ENCODE measurements around the gene TMC7.
"Not testable (repeated sequence)": the region's sequence is repeated elsewhere in the genome, so short reads cannot be mapped to it uniquely, and the experiment has no call there.

TMC7 gene

GRCh38 chr16:18983565-18984434, at the start of gene TMC7:
TSS of gene TMC7 (plus strand) at chr16:18983934. CDS start at chr16:18984064, 130 bp downstream.
- no peak for DNase-seq

GRCh38 chr16:18936727-18937340, 46.9 kb upstream of the TMC7 start:
- no peak for DNase-seq

GRCh38 chr16:18937390-18937789, 46.3 kb upstream of the TMC7 start:
- DNase-seq = no peak

GRCh38 chr16:18938986-18939385, 44.7 kb upstream of the TMC7 start:
- DNase-seq = no peak

- no peak for DNase-seq
Observed at GRCh38 chr16:18941471-18941870, 42.3 kb upstream of the TMC7 start.

GRCh38 chr16:18942061-18942460, 41.7 kb upstream of the TMC7 start:
- DNase-seq = no peak

GRCh38 chr16:18943414-18943813, 40.3 kb upstream of the TMC7 start:
- DNase-seq = no peak

- no peak for DNase-seq
Observed at GRCh38 chr16:18945233-18945632, 38.5 kb upstream of the TMC7 start.

- no peak for DNase-seq
Observed at GRCh38 chr16:18948372-18949020, 35.2 kb upstream of the TMC7 start.

- no peak for DNase-seq
Observed at GRCh38 chr16:18950469-18951185, 33.1 kb upstream of the TMC7 start.

GRCh38 chr16:18953547-18953946, 30.2 kb upstream of the TMC7 start:
- DNase-seq = no peak

GRCh38 chr16:18955874-18956580, 27.7 kb upstream of the TMC7 start:
- DNase-seq = peak in 1 of 2 donors; percentile 42

GRCh38 chr16:18956658-18957241, 27.0 kb upstream of the TMC7 start:
- not testable (repeated sequence) for DNase-seq

GRCh38 chr16:18958621-18959029, 25.1 kb upstream of the TMC7 start:
- DNase-seq = no peak

GRCh38 chr16:18959031-18959505, 24.7 kb upstream of the TMC7 start:
- DNase-seq = no peak

- no peak for DNase-seq
Observed at GRCh38 chr16:18965555-18965954, 18.2 kb upstream of the TMC7 start.

- DNase-seq = no peak
Observed at GRCh38 chr16:18966791-18967190, 16.9 kb upstream of the TMC7 start.

- DNase-seq = peak; percentile 73
Observed at GRCh38 chr16:18969050-18969854, 14.5 kb upstream of the TMC7 start.

GRCh38 chr16:18969855-18970240, 13.9 kb upstream of the TMC7 start:
- no peak for DNase-seq

GRCh38 chr16:18975109-18975508, 8.6 kb upstream of the TMC7 start:
- DNase-seq = no peak

- DNase-seq = no peak
Observed at GRCh38 chr16:18979936-18980335, 3.8 kb upstream of the TMC7 start.
